MCF 10A (cell line): ENCODE results near the gene NELL1. TPM values are rescaled to one million over a fixed set of nuclear protein-coding genes. Genes with fewer than 3 reads are reported as not detected.

Source experiments
- BruUV-seq: library from RNA; stranded (reverse); fragments of 400-500 nt; replicated peaks from 2 replicates; lab custom pipeline; 2021; lab: Mats Ljungman, UMichigan
- CTCF ChIA-PET: fragments of 300-600 bp; sonication (Branson Sonifier 250); formaldehyde crosslinking; extraction: SDS; loops from one replicate; lab custom pipeline; 2021; ENCODE audit warnings: antibody characterized with exemption, inconsistent platforms; lab: Yijun Ruan, JAX
- POLR2A ChIA-PET: fragments of 300-600, 350-650 bp; sonication (Branson Sonifier 250); formaldehyde crosslinking; extraction: SDS; loops from one replicate; lab custom pipeline; 2020; ENCODE audit warnings: antibody characterized with exemption, inconsistent platforms; lab: Yijun Ruan, JAX
- DNase-seq: peaks from one replicate; pipeline ENCODE4 v3.0.0-alpha.2; 2018; ENCODE audit not compliant: unreplicated experiment
- H3K27ac Mint-ChIP-seq: one replicate; pipeline ENCODE4 v1.8.0; 2022; ENCODE audit warnings: mild to moderate bottlenecking, low read depth, mixed read lengths; ENCODE audit not compliant: unreplicated experiment
- H3K27me3 Mint-ChIP-seq: one replicate; pipeline ENCODE4 v1.8.0; 2022; ENCODE audit warnings: mixed read lengths; ENCODE audit not compliant: insufficient read depth, unreplicated experiment
- H3K36me3 Mint-ChIP-seq: one replicate; pipeline ENCODE4 v1.8.0; 2022; ENCODE audit warnings: mild to moderate bottlenecking, moderate library complexity, mixed read lengths; ENCODE audit not compliant: insufficient read depth, unreplicated experiment
- H3K4me1 Mint-ChIP-seq: one replicate; pipeline ENCODE4 v1.8.0; 2022; ENCODE audit warnings: mixed read lengths; ENCODE audit not compliant: insufficient read depth, unreplicated experiment
- H3K4me3 Mint-ChIP-seq: one replicate; pipeline ENCODE4 v1.8.0; 2022; ENCODE audit warnings: mild to moderate bottlenecking, moderate library complexity, mixed read lengths; ENCODE audit not compliant: unreplicated experiment
- H3K9me3 Mint-ChIP-seq: one replicate; pipeline ENCODE4 v1.8.0; 2022; ENCODE audit warnings: mixed read lengths; ENCODE audit not compliant: unreplicated experiment
- CTCF ChIP-seq: fragments of 200-600 bp; IDR thresholded peaks from one replicate; pipeline ENCODE4 v1.8.0; 2022; ENCODE audit warnings: antibody characterized with exemption, mild to moderate bottlenecking; ENCODE audit not compliant: unreplicated experiment
- intact Hi-C: fragments of 100-400 bp; cut with micrococcal nuclease; formaldehyde crosslinking; loops from 2 replicates; pipeline ENCODE4 v1.14.1; 2022
- total RNA-seq: library from RNA; stranded (reverse); gene quantifications from 2 replicates; pipeline ENCODE4 v1.2.3, GENCODE V29; 2022

Gene NELL1
- total RNA-seq, 1 experiment from 2014 or later = not detected

DNA sequence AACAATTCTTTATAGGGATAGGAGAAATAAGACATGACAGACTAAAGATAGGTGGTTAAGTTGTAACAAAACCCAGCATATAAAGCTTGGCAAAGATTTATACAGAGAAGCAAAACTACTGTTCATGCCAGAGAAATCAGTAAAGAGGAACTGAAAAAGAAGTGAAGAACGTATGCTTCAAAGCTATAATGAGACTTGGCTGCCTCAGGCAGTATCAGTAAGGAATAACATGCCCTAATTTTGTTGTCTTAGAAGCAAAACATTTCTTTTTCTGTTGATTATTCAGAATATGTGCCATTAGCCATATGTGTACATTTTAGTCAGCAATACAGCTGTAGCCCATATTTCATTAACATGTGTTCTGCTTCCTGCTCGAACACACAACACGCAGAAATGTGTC is 403.2 kb downstream of the NELL1 start:
- H3K9me3 Mint-ChIP-seq = peaks cover 31% of the 10 kb centered on the region
- no peak overlapping the region for H3K4me3 Mint-ChIP-seq
- no peaks in the 10 kb centered on the region for H3K27me3 Mint-ChIP-seq
- CTCF ChIA-PET = interaction anchor here (1.3 kb wide), 1 partner anchor 32 kb away, joined by 3 read pairs; no protein-coding TSS in a partner anchor
- H3K36me3 Mint-ChIP-seq = no peaks in the 10 kb centered on the region
- no TSS peak for BruUV-seq
- no peaks in the 10 kb centered on the region for H3K4me1 Mint-ChIP-seq
- POLR2A ChIA-PET = no interaction called here
- H3K27ac Mint-ChIP-seq = no peak overlapping the region
- no peak for TF ChIP-seq CTCF
- DNase-seq = no peak
- intact Hi-C loops = no loop called here

DNA sequence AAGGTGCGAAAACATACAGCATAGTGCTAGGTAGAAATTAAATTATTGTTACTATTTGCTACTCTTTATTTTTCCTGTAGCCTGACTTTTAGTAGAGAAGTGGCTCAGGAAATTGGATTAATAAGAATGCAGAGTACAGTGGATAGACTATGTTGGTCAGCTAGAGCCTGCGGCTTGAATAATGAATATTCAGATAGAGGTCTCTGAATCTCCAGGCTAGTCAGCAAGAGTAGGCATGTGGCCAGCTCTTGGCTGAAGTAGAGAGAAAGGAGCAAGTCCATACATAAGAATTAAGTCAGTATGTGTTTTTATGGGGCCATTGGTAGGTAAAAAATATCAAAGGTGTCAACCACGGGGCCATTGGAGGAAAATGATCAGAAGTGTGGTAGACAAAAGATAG is 413.5 kb downstream of the NELL1 start:
- intact Hi-C loops = no loop called here
- Mint-ChIP-seq H3K4me3 (no peak overlapping the region), H3K9me3 (peaks cover 21% of the 10 kb centered on the region), H3K4me1 (no peaks in the 10 kb centered on the region), H3K36me3 (no peaks in the 10 kb centered on the region), H3K27me3 (no peaks in the 10 kb centered on the region), H3K27ac (no peak overlapping the region)
- no peak for TF ChIP-seq CTCF
- no peak for DNase-seq
- ChIA-PET POLR2A (no interaction called here), CTCF (no interaction called here)
- no TSS peak for BruUV-seq

DNA sequence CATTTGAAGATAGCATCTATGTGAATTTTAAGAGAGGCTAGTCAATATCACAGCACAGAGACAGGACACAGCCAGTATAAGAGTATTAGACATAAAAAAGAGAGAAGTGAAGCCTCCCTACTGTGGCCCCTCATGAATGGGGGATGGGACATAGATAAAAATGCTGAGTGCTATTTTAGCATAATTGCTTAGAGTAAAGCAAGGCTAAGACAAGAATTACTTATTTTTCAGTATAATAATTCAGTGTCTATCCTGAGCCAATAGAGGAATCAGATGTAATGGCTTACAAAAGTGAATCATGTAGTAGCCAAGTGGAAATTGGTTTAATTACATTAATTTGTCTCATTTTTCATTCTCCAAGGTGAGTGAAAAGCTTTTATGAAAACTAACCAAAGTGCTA is 419.5 kb downstream of the NELL1 start:
- intact Hi-C loops = no loop called here
- H3K27ac Mint-ChIP-seq = no peak overlapping the region
- POLR2A ChIA-PET = no interaction called here
- H3K4me3 Mint-ChIP-seq = no peak overlapping the region
- CTCF ChIA-PET = no interaction called here
- no TSS peak for BruUV-seq
- H3K27me3 Mint-ChIP-seq = no peaks in the 10 kb centered on the region
- DNase-seq = no peak
- H3K4me1 Mint-ChIP-seq = no peaks in the 10 kb centered on the region
- no peaks in the 10 kb centered on the region for H3K36me3 Mint-ChIP-seq
- H3K9me3 Mint-ChIP-seq = peaks cover 43% of the 10 kb centered on the region
- no peak for TF ChIP-seq CTCF

DNA sequence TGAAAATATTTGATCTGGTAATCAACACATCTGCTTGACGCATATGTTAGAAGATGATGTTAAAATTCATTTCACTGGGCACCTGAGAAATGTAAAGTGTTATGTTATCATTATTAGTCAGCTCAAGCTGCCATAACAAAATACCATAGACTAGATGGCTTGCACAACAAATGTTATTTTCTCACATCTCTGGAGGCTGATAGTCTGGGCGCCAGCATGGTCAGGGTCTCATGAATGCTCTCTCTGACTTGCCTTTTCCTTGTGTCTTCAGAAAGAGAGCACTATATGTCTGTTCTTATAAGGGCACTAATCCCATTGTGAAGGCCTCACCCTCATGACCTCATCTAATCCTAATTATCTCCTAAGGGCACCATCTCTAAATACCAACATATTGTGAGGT is 435.3 kb downstream of the NELL1 start:
- Mint-ChIP-seq H3K36me3 (no peaks in the 10 kb centered on the region), H3K4me3 (no peak overlapping the region), H3K9me3 (peaks cover 35% of the 10 kb centered on the region), H3K4me1 (no peaks in the 10 kb centered on the region), H3K27me3 (no peaks in the 10 kb centered on the region), H3K27ac (no peak overlapping the region)
- TF ChIP-seq CTCF = no peak
- no TSS peak for BruUV-seq
- POLR2A ChIA-PET = no interaction called here
- CTCF ChIA-PET = interaction anchor here (1.1 kb wide), 1 partner anchor 33 kb away, joined by 3 read pairs; no protein-coding TSS in a partner anchor
- DNase-seq = no peak
- intact Hi-C loops = no loop called here
